ENCODE measurements around the gene TFAP2C.
"Not testable (repeated sequence)": the region's sequence is repeated elsewhere in the genome, so short reads cannot be mapped to it uniquely, and the experiment has no call there.

The TFAP2C gene

DNA sequence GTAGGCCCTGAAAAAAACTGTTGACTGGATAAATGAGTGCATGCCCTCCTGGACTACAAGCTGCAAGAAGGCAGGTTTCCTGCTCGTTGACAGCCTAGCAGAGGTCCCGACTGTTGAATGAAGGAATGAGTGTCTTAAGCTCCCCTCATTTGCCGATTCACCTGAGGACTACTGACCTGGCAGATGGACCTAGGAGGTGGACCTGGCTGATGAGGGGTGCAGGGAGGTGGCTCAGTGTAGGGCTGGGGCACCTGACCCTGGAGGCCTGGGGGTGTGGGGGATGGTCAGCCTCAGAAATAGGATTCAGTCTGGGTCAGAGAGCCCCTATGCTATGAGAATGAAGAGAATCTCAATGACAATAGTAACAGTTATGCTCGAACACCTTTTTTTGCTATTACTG, 11.6 kb upstream of the TFAP2C start:
- no peak for DNase-seq

DNA sequence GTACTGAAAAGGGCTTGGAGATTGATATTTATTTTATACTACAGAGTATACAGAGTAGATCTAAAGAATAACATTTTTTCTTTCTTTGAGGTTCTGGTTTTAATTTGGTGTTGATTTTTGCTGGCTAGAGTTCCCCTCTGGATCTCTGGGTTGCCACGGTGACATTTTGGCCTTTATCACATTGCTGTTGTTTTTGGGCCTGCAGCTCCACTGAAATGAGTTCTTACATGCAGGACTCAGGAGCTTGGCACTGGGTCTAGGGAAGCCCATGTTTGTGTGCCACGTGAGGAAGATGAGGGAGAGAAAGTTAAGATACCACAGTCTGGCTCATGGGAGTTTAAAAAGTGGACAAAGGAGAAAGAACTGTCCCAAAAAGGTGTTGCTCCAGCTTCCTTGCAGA, 7.4 kb upstream of the TFAP2C start:
- DNase-seq: no peak

DNA sequence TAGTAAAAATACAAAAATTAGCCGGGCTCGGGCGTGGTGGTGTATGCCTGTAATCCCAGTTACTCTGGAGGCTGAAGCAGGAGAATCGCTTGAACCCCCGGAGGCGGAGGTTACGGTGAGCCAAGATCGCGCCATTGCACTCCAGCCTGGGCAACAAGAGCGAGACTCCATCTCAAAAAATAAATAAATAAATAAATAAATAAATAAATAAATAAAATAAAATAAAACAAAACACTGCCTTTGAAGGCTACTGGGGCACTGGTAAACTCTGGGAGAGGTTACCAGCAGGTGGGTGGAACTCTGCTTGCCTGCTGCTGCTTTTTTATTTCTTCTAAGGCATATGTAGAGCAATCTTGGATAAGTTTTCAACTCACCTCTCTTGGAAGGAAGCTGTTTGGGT, 5.2 kb upstream of the TFAP2C start:
- not testable (repeated sequence) for DNase-seq

DNA sequence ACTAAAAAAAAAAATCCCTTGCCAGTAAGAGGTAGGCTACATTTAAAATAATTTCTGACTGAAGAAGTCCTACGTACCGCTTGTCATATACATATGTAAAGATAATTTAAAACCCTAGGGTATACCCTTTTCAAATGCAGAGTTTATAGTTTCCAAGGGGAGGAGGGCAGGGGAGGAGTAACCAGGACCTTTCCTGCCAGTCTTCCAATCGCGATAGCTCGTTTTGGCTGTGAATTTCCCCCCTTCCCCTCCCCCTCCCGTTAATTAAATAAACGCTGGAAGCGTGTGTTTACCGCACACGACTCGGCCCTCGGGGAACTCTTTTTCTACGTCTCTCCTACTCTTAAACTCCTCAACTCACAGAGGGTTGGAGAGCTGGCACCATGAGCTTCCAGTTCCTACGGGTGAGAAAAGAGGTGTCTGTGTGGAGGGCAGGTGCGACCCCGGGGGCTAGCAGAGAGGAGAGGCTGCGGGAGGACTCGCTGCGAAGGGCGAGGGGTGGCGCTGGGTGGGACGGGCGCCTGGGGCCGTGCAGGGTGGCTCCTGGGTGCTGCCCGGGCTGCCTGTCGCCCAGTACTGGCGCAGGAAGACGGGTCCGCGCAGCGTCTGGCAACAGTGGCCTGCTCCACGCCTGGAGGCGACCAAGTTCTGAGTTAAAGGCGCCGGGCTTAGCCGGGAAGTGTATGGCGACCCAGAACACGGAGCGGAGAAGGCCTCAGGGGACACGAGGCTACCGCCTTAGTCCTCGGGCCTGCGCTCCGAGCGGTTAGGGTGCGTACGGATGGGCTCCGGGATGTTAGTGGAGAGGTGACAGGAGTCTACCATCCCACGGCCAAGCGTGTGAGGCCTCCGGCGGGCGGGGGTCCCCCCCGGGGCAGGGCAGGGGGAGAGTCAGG, 4.1 kb upstream of the TFAP2C start:
- DNase-seq: no peak

- no peak for DNase-seq
Measured at GRCh38 chr20:56625837-56626236, 3.3 kb upstream of the TFAP2C start.

DNA sequence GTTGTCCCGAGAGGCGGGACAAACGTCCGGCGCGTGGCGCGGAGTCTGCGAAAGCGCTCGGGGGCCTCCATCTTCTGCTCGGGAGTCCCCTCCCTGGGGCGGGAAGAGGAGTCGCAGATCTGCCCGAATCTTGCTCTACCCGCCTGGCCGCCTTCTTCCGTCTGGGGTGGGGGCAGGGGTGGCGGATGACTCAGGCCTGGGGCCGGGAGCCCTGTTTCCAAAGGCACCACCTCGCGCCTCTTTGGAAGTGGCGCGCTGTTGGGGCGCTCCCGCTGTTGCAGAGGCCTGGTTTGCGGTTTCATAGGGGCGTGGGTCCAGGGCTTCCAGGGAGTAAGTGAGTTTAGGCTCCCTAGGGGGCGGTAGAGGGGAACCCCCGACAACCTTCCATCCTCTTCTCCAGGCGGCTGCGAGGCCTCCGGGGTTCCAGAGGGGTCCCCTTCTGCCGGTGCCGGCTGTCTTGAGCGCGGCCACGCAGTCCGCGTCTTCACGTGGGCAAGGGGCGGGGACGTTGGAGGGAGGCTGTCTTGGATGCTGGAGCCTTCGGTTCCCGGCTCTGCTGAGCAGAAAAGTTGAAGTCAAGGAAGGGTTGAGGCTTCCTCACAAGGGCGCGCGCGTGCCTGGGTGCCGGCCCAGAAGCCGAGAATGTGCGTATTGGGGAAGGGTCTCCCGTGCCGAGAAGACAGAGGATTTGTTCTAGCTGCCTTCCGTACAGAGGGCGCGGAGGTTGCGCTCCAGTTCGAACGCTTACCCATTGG, 2.6 kb upstream of the TFAP2C start:
- DNase-seq: peak in 2 of 4 experiments; percentile 32 to 55

DNA sequence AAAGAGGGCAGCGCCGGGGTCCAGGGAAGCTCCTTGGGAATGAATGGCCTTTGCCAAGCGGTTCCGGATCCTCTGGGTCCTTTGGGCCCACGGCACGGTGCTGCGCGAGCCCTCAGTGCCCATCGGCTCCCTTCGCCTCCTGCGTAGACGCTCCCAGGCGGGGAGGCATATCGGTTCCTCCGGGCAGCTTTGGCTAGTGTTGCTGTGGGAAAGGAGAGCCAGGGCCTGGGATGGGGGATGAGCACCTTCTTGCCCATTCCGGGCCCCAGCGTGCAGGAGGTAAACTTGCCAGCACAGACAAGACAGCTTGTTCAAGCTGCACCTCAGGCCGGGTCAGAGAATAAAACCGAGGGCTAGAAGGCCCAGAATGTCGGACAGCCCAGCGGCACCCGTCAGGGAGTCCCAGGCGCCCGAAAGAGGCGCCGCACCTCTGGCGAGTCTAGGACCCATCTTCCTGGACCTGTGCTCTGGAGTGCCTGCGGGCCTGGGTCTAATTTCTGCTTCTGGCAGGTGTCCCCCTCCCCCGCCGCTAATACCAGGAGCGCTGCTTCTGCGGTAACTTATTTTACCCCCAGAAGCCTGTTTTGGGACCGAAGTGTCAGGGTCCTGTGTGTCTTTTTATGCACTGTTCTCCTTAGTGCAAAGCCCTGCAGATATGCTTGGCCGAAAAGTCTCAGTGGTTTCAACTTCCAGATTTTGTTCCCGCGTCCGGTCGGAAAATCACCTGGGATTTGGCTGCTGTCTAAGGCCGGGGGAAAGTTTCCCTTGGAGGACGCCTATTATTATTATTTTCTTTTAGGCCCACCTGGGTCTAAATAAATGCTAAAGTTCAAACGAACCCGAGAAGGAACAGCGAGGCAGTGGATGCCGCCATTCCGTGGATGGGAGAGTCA, 1.7 kb upstream of the TFAP2C start:
- DNase-seq: no peak

- DNase-seq: peak in 3 of 4 experiments; percentile 16 to 54 (median 31)
Measured at GRCh38 chr20:56628015-56628872, 862 bp upstream of the TFAP2C start.

GRCh38 chr20:56629464-56630085, 469 bp downstream of the TFAP2C start:
- DNase-seq: peak; percentile 40 to 71 (median 62)

DNA sequence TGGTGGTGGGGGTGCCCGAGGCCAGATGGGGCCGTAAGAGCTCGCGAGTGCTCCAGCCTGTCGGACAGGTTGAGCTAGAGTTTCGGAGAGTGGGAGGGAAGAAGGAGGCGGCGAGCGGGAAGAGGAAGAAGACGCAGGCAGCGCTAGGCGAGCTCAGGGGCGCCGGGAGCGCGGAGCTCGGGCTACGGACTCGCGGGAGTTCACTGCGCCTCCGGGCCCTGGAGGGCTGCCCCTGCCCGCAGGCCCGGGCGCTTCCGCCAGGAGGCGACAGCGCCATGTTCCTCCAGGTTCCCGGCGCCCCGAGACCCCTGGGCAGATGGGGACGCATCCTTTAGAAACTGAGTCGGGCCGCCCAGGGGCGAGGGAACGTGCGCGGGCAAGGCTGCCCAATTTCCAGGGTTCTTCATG, 984 bp downstream of the TFAP2C start:
- DNase-seq: peak; percentile 30 to 76 (median 56)

GRCh38 chr20:56630506-56631317, 1.6 kb downstream of the TFAP2C start:
- peak in 1 of 4 experiments; percentile 27 for DNase-seq

- no peak for DNase-seq
Measured at GRCh38 chr20:56631318-56631989, 2.3 kb downstream of the TFAP2C start.

DNA sequence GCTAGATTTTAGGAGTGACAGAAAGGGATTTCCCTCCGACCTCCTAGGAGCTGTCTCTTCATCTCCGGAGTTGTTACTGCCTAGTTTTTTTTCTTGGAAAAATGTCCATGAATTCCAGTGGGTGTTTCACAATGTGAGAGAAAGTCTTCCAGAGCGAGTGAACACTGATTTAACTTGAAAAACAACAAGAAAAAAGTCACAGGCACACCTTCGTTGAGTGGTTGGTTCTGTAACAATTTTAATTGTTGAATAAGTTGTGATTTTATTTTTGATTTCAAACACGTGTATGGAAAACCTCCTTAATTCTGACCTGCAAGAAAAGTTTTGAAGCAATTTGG, 2.9 kb downstream of the TFAP2C start:
- DNase-seq: no peak

- DNase-seq: no peak
Measured at GRCh38 chr20:56634307-56634706, 5.2 kb downstream of the TFAP2C start.

- DNase-seq: no peak
Measured at GRCh38 chr20:56634735-56635385, 5.8 kb downstream of the TFAP2C start.

DNA sequence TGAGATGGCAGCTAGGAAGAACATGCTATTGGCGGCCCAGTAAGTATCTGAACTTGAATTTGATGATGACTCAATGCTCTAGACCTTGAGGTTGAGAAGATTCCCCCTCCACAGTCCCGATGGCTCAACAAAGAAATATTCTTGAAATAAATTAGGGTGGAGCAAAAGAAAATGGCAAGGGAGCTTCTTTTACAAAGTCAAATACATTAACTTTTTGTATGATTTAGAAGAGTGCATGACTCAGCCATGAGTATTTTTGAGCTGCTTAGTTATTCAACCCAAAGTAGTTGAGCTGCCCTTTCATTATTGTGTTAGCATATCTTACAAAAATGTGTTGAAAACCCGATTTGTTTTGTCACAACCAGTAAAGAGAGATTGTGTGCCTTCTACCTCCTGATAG, 7.6 kb downstream of the TFAP2C start:
- no peak for DNase-seq

DNA sequence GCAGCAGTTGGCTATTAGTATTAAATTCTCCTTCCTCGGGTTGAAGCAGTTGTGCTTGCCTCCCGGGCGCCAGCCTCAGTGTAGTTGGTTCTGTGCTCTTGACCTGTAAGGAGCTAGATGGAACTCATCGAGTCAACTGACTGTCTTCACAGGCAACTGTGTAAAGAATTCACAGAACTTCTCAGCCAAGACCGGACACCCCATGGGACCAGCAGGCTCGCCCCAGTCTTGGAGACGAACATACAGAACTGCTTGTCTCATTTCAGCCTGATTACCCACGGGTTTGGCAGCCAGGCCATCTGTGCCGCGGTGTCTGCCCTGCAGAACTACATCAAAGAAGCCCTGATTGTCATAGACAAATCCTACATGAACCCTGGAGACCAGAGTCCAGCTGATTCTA, 8.5 kb downstream of the TFAP2C start:
- DNase-seq: no peak

DNA sequence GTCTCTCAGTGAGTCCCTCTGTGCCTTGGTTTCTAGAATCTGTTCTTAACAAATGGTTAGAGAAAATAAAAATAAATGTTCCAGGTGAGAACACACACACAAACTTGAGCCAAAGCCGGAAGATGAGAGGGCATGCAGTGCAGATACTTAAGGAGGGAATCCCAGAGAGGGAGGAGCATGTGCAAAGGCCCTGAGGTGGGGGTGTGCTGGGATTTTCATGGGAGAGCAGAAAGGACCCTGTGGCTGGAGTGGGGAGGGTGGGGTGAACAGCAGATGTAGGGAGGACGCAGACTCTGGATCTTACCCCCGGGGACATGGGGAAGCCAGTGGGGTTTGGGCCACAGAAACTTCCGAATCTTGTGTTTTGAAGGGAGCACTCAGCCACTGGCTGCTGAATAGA, 17.5 kb downstream of the TFAP2C start:
- no peak for DNase-seq

DNA sequence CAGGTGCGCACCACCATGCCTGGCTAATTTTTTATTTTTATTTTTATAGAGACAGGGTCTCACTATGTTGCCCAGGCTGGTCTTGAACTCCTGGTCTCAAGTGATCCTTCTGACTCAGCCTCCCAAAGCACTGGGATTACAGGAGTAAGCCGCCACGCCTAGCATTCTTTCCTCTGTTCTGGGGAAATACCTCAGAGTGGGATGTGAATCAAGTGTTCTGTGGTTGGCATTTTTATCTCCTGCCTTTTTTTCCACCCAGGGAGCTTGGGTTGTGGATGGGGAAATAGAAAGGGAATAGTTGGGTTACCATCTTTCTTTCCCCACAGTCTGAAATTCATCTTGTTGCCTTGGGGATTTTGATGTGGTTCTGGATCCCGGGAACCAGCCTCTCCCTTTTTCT, 24.1 kb downstream of the TFAP2C start:
- DNase-seq: no peak

Measured in suppressor macrophage (primary cell).